GM12892 (cell line): ENCODE measurements around the gene KMT2B.

ENCODE experiments used
- POLR2A ChIP-seq: IDR thresholded peaks from 2 replicates; pipeline ENCODE4 v1.6.1; 2011; ENCODE audit warnings: low read depth, low read length, control low read depth
- POLR2AphosphoS5 ChIP-seq: IDR thresholded peaks from 2 replicates; pipeline ENCODE4 v1.6.1; 2011; ENCODE audit warnings: low read depth, low read length, control low read depth
- TAF1 ChIP-seq: IDR thresholded peaks from 2 replicates; pipeline ENCODE4 v1.6.1; 2011; ENCODE audit warnings: low read depth, mild to moderate bottlenecking, control low read depth, low read length, borderline replicate concordance

DNA sequence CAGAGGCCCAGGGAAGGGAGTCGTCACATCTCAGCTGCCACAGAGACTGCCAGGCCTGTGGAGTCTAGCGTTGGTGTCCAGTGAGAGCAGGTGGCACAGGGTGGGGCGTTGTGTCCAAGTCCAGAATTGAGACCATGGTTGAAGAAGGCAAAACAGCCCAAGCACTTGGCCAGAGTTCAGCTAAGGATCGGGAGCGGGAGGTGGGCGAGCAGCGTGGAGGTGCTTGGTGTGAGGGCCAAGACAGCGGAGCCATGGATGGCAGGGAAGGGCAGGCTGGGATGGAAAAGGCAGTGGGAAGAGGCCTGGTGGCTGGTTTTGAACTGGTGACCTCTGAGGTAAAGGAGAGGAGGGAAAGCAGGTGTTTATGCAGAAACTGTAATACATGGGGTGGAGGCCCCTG, 16.5 kb downstream of the KMT2B start:
- TF ChIP-seq POLR2A (no peak), POLR2AphosphoS5 (no peak), TAF1 (no peak)
